ENCODE measurements around the gene ARHGAP15.

DNA sequence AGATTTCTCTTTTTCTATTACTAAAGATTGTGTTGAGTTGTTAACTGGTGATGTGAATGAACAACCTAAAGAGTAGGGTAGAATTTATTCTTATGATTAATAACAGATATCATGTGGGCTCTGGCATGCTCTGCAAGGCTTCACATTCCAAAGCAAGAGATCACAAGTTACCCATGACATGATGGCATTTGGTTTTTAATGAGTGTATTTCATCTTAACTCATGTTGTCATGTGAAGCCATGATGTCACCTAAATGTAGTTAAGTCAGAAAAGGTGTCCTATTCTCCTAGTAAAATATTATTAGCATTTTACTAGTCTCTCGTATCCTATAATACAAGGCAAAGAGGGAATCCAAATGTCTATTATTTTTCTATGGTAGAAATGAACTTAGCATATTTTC, 678.0 kb downstream of the ARHGAP15 start:
- TF ChIP-seq CTCF (IDR thresholded peaks at IDR 0.05 in 8 of 11, conservative IDR thresholded peaks at IDR 0.05 in 3 of 11) (no peak), POLR2AphosphoS5 (IDR thresholded peaks at IDR 0.05) (no peak), POLR2A (IDR thresholded peaks at IDR 0.05) (no peak)

All from spleen (tissue), 7 donors.